ENCODE measurements around the gene STARD4. TPM values are rescaled to one million over a fixed set of nuclear protein-coding genes. Genes with fewer than 3 reads are reported as not detected.

STARD4 gene
- total RNA-seq, result 62.3 and 62.5 TPM in 2 replicates
- long read RNA-seq, full-length matches to known transcripts, result 78 of 121 reads
- long read RNA-seq, partial matches to known transcripts, result 4 of 121 reads
- long read RNA-seq, other reads (novel, unspliced or antisense), result 39 of 121 reads

- H3K9me3 Mint-ChIP-seq, result no peaks in the 10 kb centered on the region
- peak within 1 kb of the TSS; percentile 97 for H3K27ac Mint-ChIP-seq (ENCODE audit: unreplicated experiment)
- H3K36me3 Mint-ChIP-seq (ENCODE audit: low read depth), result no peaks in the 10 kb centered on the region
- H3K4me3 Mint-ChIP-seq, result peak within 1 kb of the TSS; percentile 96
- no peaks in the 10 kb centered on the region for H3K27me3 Mint-ChIP-seq (ENCODE audit: low read depth)
- peaks cover 51% of the 10 kb centered on the region for H3K4me1 Mint-ChIP-seq
- DNase-seq (ENCODE audit: low read depth, low spot score), result peak; percentile 91
- no peak for TF ChIP-seq CTCF (conservative IDR thresholded peaks at IDR 0.05)
Observed at GRCh38 chr5:111512375-111513130, at the start of gene STARD4. Gene STARD4 (minus strand): TSS chr5:111512535. CDS start chr5:111507433, 5,102 bp downstream.

- H3K27me3 Mint-ChIP-seq (ENCODE audit: low read depth), result no peaks in the 10 kb centered on the region
- TF ChIP-seq CTCF (conservative IDR thresholded peaks at IDR 0.05), result no peak
- peaks cover 2% of the 10 kb centered on the region for H3K4me1 Mint-ChIP-seq
- H3K36me3 Mint-ChIP-seq (ENCODE audit: low read depth), result peaks cover 2% of the 10 kb centered on the region
- DNase-seq (ENCODE audit: low read depth, low spot score), result no peak
- H3K4me3 Mint-ChIP-seq, result no peak overlapping the region
- H3K27ac Mint-ChIP-seq (ENCODE audit: unreplicated experiment), result no peak overlapping the region
- H3K9me3 Mint-ChIP-seq, result peaks cover 11% of the 10 kb centered on the region
Observed at GRCh38 chr5:111559680-111560079, 47.3 kb upstream of the STARD4 start.

- H3K9me3 Mint-ChIP-seq, result peaks cover 11% of the 10 kb centered on the region
- H3K36me3 Mint-ChIP-seq (ENCODE audit: low read depth), result peaks cover 2% of the 10 kb centered on the region
- no peak overlapping the region for H3K27ac Mint-ChIP-seq (ENCODE audit: unreplicated experiment)
- H3K4me1 Mint-ChIP-seq, result peaks cover 5% of the 10 kb centered on the region
- no peak for DNase-seq (ENCODE audit: low read depth, low spot score)
- no peak overlapping the region for H3K4me3 Mint-ChIP-seq
- no peaks in the 10 kb centered on the region for H3K27me3 Mint-ChIP-seq (ENCODE audit: low read depth)
- TF ChIP-seq CTCF (conservative IDR thresholded peaks at IDR 0.05), result no peak
Observed at GRCh38 chr5:111557686-111558085, 45.4 kb upstream of the STARD4 start.

GRCh38 chr5:111557111-111557510 lies 44.8 kb upstream of the STARD4 start:
- Mint-ChIP-seq H3K36me3 (ENCODE audit: low read depth) (peaks cover 2% of the 10 kb centered on the region), H3K27ac (ENCODE audit: unreplicated experiment) (no peak overlapping the region), H3K4me3 (no peak overlapping the region), H3K4me1 (peaks cover 11% of the 10 kb centered on the region), H3K27me3 (ENCODE audit: low read depth) (no peaks in the 10 kb centered on the region), H3K9me3 (peaks cover 11% of the 10 kb centered on the region)
- no peak for DNase-seq (ENCODE audit: low read depth, low spot score)
- no peak for TF ChIP-seq CTCF (conservative IDR thresholded peaks at IDR 0.05)

GRCh38 chr5:111556501-111556900 lies 44.2 kb upstream of the STARD4 start:
- Mint-ChIP-seq H3K27ac (ENCODE audit: unreplicated experiment) (no peak overlapping the region), H3K4me3 (no peak overlapping the region), H3K36me3 (ENCODE audit: low read depth) (peaks cover 2% of the 10 kb centered on the region), H3K4me1 (peaks cover 17% of the 10 kb centered on the region), H3K9me3 (peaks cover 11% of the 10 kb centered on the region), H3K27me3 (ENCODE audit: low read depth) (no peaks in the 10 kb centered on the region)
- TF ChIP-seq CTCF (conservative IDR thresholded peaks at IDR 0.05), result no peak
- no peak for DNase-seq (ENCODE audit: low read depth, low spot score)

Data from neural crest cell (in vitro differentiated cells).